HepG2 (cell line): ENCODE measurements around the gene PSENEN. TPM values are rescaled to one million over a fixed set of nuclear protein-coding genes. Genes with fewer than 3 reads are reported as not detected.

Source experiments
- ARNTL ChIP-seq: sonication (generic); formaldehyde crosslinking; IDR thresholded peaks from 2 replicates; pipeline ENCODE4 v1.4.0; 2020; ENCODE audit warnings: mild to moderate bottlenecking, missing genetic modification reagents
- CAMTA2 ChIP-seq: sonication (generic); formaldehyde crosslinking; IDR thresholded peaks from 2 replicates; pipeline ENCODE4 v1.4.0; 2020; ENCODE audit warnings: mild to moderate bottlenecking, missing genetic modification reagents, borderline replicate concordance
- DPF2 ChIP-seq: sonication (generic); formaldehyde crosslinking; IDR thresholded peaks from 2 replicates; pipeline ENCODE4 v1.4.0; 2020; ENCODE audit warnings: mild to moderate bottlenecking, low read depth, missing genetic modification reagents, borderline replicate concordance
- DZIP1 ChIP-seq: sonication (generic); formaldehyde crosslinking; IDR thresholded peaks from 2 replicates; pipeline ENCODE4 v1.5.0; 2020; ENCODE audit warnings: mild to moderate bottlenecking, missing genetic modification reagents
- FIP1L1 ChIP-seq: fragments of 200-400 bp; formaldehyde crosslinking; IDR thresholded peaks from 2 replicates; pipeline ENCODE4 v1.6.1; 2018; ENCODE audit warnings: low read depth, mild to moderate bottlenecking, low read length, moderate library complexity, borderline replicate concordance; ENCODE audit not compliant: insufficient read depth
- HNRNPK ChIP-seq: fragments of 200-400 bp; formaldehyde crosslinking; IDR thresholded peaks from 2 replicates; pipeline ENCODE4 v1.6.1; 2018; ENCODE audit warnings: low read length, low read depth, moderate library complexity, mild to moderate bottlenecking; ENCODE audit not compliant: poor library complexity, severe bottlenecking
- JUNB ChIP-seq: sonication (generic); formaldehyde crosslinking; IDR thresholded peaks from 2 replicates; pipeline ENCODE4 v1.8.0; 2022; ENCODE audit warnings: missing genetic modification reagents, mild to moderate bottlenecking, borderline replicate concordance
- NFE2 ChIP-seq: sonication (generic); formaldehyde crosslinking; IDR thresholded peaks from 2 replicates; pipeline ENCODE4 v1.4.0; 2020; ENCODE audit warnings: missing genetic modification reagents
- RFXAP ChIP-seq: sonication (generic); formaldehyde crosslinking; IDR thresholded peaks from 2 replicates; pipeline ENCODE4 v1.4.0; 2020; ENCODE audit warnings: missing genetic modification reagents, borderline replicate concordance
- SMAD3 ChIP-seq: sonication (generic); formaldehyde crosslinking; IDR thresholded peaks from 2 replicates; pipeline ENCODE4 v1.4.0; 2020; ENCODE audit warnings: missing genetic modification reagents
- TBP ChIP-seq: sonication (generic); formaldehyde crosslinking; IDR thresholded peaks from 2 replicates; pipeline ENCODE4 v1.5.0; 2020; ENCODE audit warnings: missing genetic modification reagents
- THRA ChIP-seq: sonication (generic); formaldehyde crosslinking; IDR thresholded peaks from 2 replicates; pipeline ENCODE4 v1.4.0; 2020; ENCODE audit warnings: missing genetic modification reagents, borderline replicate concordance
- TIGD3 ChIP-seq: sonication (generic); formaldehyde crosslinking; IDR thresholded peaks from 2 replicates; pipeline ENCODE4 v1.5.1; 2020; ENCODE audit warnings: mild to moderate bottlenecking, missing genetic modification reagents, borderline replicate concordance
- YEATS4 ChIP-seq: sonication (generic); formaldehyde crosslinking; IDR thresholded peaks from 2 replicates; pipeline ENCODE4 v1.4.0; 2020; ENCODE audit warnings: missing genetic modification reagents, borderline replicate concordance
- ZBED4 ChIP-seq: sonication (generic); formaldehyde crosslinking; IDR thresholded peaks from 2 replicates; pipeline ENCODE4 v1.4.0; 2020; ENCODE audit warnings: missing genetic modification reagents, borderline replicate concordance
- ZMYM2 ChIP-seq: sonication (generic); formaldehyde crosslinking; IDR thresholded peaks from 2 replicates; pipeline ENCODE4 v1.8.0; 2022; ENCODE audit warnings: mild to moderate bottlenecking, missing genetic modification reagents
- ZNF296 ChIP-seq: sonication (generic); formaldehyde crosslinking; conservative IDR thresholded peaks from 2 replicates; pipeline ENCODE4 v1.5.0; 2020; ENCODE audit warnings: mild to moderate bottlenecking, missing genetic modification reagents
- ZNF510 ChIP-seq: sonication (generic); formaldehyde crosslinking; IDR thresholded peaks from 2 replicates; pipeline ENCODE4 v1.4.0; 2020; ENCODE audit warnings: low read depth, mild to moderate bottlenecking, missing genetic modification reagents
- ZNF792 ChIP-seq: IDR thresholded peaks from 2 replicates; pipeline ENCODE4 v1.6.1; 2016
- polyA plus RNA-seq, 8 experiments: library from polyadenylated mRNA; depleted of rRNA in 3 of 8; stranded (reverse) in 7 of 8; unstranded in 1 of 8; fragments of >200 nt; fragmentation: Illumina TruSeq in 4 of 8; extraction: Trizol in 4 of 8; gene quantifications; 2 replicates each; pipeline versions ENCODE4 v1.2.1 to v1.2.3, GENCODE V29; 2011 to 2016; ENCODE audit warnings: low read depth in 4 of 8, missing spikeins in 1 of 8, mixed read lengths in 1 of 8; ENCODE audit not compliant: insufficient read depth in 1 of 8
- total RNA-seq, 5 experiments: library from RNA; depleted of rRNA; stranded (reverse); fragments of >200 nt; fragmentation: Illumina TruSeq; extraction: Trizol; gene quantifications; 2 replicates each; pipeline ENCODE4 v1.2.3, GENCODE V29; 2016; ENCODE audit warnings: low read depth in 1 of 5

Gene PSENEN
- total and polyA plus RNA-seq, 2 of the 13 experiments (the other 11 are each of a cell fraction or from before 2014, with no cell fraction given) = 16.9 to 34.2 TPM

- 0 out of 2 replicates have a peak, but pooled peaks have one; percentile 51 for TF ChIP-seq FIP1L1
- TF ChIP-seq ZMYM2 (CRISPR knock-in tag) = no peak
- 0 out of 2 replicates have a peak, but pooled peaks have one; percentile 56 for TF ChIP-seq ZNF792 (CRISPR knock-in tag)
- no peak for TF ChIP-seq ARNTL (CRISPR knock-in tag)
- no peak for TF ChIP-seq HNRNPK
- 0 out of 2 replicates have a peak, but pooled peaks have one; percentile 59 for TF ChIP-seq TBP (CRISPR knock-in tag)
- peak; percentile 80 for TF ChIP-seq DZIP1 (CRISPR knock-in tag)
- TF ChIP-seq SMAD3 (CRISPR knock-in tag) = peak; percentile 24; the same call in 1 of the 2 replicates
- TF ChIP-seq NFE2 = no peak
- no peak for TF ChIP-seq ZBED4 (CRISPR knock-in tag)
- TF ChIP-seq CAMTA2 (CRISPR knock-in tag) = no peak
- no peak for TF ChIP-seq TIGD3
- TF ChIP-seq DPF2 = no peak
- 0 out of 2 replicates have a peak, but pooled peaks have one; percentile 3 for TF ChIP-seq YEATS4 (CRISPR knock-in tag)
- no peak for TF ChIP-seq JUNB
- TF ChIP-seq THRA (CRISPR knock-in tag) = no peak
- TF ChIP-seq ZNF296 = no peak
- TF ChIP-seq ZNF510 (CRISPR knock-in tag) = 0 out of 2 replicates have a peak, but pooled peaks have one; percentile 29
- peak; percentile 64 for TF ChIP-seq RFXAP (CRISPR knock-in tag)
Observed at GRCh38 chr19:35757749-35758608, 12.5 kb downstream of the PSENEN start, which contains the start of gene PROSER3 (continued).
